NB4 (cell line): ENCODE measurements around the gene HJV.

Source experiments
- MYC ChIP-seq: IDR thresholded peaks from 2 replicates; pipeline ENCODE4 v1.6.1; 2011; ENCODE audit warnings: low read depth, low read length
- POLR2A ChIP-seq: IDR thresholded peaks from 2 replicates; pipeline ENCODE4 v1.6.1; 2011; ENCODE audit warnings: mild to moderate bottlenecking; ENCODE audit not compliant: insufficient read length; ENCODE audit errors: extremely low read depth
- TF ChIP-seq, protein P1 (sequence below): IDR thresholded peaks from one replicate; pipeline ENCODE4 v1.5.1; 2012; ENCODE audit warnings: low read depth, low read length
- TF ChIP-seq, protein P2 (sequence below): IDR thresholded peaks from 2 replicates; pipeline ENCODE4 v1.6.1; 2011; ENCODE audit warnings: low read depth, low read length

- TF ChIP-seq, protein P1, sequence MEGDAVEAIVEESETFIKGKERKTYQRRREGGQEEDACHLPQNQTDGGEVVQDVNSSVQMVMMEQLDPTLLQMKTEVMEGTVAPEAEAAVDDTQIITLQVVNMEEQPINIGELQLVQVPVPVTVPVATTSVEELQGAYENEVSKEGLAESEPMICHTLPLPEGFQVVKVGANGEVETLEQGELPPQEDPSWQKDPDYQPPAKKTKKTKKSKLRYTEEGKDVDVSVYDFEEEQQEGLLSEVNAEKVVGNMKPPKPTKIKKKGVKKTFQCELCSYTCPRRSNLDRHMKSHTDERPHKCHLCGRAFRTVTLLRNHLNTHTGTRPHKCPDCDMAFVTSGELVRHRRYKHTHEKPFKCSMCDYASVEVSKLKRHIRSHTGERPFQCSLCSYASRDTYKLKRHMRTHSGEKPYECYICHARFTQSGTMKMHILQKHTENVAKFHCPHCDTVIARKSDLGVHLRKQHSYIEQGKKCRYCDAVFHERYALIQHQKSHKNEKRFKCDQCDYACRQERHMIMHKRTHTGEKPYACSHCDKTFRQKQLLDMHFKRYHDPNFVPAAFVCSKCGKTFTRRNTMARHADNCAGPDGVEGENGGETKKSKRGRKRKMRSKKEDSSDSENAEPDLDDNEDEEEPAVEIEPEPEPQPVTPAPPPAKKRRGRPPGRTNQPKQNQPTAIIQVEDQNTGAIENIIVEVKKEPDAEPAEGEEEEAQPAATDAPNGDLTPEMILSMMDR = no peak
- TF ChIP-seq, protein P2, sequence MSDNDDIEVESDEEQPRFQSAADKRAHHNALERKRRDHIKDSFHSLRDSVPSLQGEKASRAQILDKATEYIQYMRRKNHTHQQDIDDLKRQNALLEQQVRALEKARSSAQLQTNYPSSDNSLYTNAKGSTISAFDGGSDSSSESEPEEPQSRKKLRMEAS = no peak
- TF ChIP-seq POLR2A = no peak
- TF ChIP-seq MYC = no peak
Observed at GRCh38 chr1:146019231-146020057, 2.1 kb downstream of the HJV start.
